NCI-H2227 treated with DMSO at 0.1 percent for 48 hours (cell line): ENCODE results near the gene STXBP5L.
"Not testable (repeated sequence)": the region's sequence is repeated elsewhere in the genome, so short reads cannot be mapped to it uniquely, and the experiment has no call there.

Experiments
- DNase-seq: peaks from one replicate; lab custom pipeline; 2025; lab: John Stamatoyannopoulos, UW

Gene STXBP5L

DNA sequence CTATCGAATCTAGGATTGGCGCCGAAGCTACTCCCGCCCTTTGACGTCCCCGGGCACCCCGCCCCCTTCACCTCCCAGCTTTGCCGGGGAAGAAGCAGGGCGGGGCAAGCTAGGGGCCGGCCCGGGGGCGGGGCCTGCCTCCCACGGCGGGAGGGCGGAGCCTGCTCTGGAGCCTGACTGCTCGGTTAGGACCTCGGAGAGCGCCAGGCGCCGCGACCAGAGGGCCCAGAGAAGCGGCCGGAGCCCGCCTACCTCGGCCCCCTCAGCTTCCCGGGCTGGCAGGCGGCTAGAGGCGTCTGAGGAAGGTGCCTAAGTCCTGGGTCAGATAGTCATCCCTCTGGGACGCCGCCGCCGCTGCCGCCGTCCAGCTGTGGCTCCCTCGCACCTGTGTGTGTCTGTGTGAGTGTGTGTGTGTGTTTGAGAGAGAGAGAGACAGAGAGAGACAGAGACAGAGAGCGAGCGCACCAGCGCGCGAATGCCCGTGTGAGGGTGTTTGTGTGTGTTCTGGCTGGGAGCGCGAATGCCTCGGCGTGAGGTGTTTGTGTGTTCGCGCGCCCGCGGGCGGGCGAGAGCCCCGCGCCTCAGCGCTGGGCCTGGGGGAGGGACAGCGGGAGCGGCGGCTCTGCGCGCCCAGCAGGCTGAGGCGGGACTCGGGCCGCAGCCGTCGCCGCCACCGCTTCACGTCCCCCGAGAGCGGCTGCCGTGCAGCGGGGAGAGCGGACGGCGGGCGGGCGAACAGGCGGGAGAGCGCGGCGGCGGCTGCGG lies at the start of gene STXBP5L:
Gene STXBP5L, plus strand, starts transcription at position 176 of the 765 bp plus-strand sequence. CDS start 1,374 bp downstream, outside the sequence.
- DNase-seq = peak; percentile 75

DNA sequence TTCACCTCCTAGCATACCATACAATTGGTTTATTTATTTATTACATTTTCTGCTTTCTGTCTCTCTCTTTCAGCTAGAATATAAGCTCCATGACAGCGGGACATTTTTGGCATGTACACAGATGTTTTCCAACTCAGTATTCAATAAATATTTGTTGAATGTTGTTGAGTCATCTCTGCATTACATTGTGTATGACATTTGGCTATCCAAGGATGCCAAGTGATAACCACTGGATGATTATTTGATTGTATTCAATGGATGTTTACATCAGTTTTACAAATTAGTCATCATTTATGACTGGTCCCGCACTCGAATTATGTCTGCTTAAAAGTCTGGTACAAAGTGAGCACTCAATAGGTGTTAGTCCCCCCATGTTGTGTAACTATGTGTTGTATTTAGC lies 49.5 kb upstream of the STXBP5L start:
- no peak for DNase-seq

- no peak for DNase-seq
These were observed 43.5 kb upstream of the STXBP5L start for GRCh38 chr3:120864541-120864940.

GRCh38 chr3:120875507-120875906 lies 32.5 kb upstream of the STXBP5L start:
- no peak for DNase-seq

DNA sequence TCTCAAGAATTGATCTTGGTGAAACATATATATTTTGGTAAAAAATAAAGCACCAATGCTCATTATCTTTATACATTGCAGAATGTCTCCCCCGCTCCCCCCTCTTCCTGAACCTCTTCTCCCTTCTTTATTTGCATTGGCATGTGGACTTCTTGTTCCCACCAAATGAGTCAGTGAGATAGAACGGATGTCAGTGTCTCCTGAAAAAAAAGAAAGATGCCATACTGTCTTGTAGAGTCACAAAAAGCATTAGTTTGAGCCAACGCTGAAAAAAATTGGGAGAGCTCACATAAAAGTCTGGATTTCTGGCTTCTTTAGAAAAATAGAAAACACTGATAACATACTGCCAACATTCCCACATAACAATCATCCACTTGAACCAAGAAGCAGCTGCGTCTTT lies 32.0 kb upstream of the STXBP5L start:
- peak; percentile 11 for DNase-seq

DNA sequence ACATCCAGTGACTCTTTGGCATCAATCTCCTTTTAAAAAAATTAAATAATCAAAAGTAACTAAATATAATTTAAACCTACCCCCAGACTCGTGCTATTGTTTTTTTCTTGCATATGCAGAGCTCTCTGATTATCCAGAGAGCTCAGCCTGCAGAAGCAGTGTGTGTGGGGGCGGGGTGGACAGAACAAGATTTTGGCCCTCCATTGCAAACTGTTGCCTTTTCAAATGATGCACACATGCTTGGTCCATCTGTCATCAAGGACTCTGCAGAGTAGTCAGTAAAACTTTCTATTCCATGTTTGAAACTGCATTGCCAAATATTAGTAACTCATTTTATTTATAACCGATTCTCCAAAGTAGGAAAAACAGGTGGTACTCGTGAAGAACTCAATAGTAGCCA lies 28.6 kb upstream of the STXBP5L start:
- no peak for DNase-seq

DNA sequence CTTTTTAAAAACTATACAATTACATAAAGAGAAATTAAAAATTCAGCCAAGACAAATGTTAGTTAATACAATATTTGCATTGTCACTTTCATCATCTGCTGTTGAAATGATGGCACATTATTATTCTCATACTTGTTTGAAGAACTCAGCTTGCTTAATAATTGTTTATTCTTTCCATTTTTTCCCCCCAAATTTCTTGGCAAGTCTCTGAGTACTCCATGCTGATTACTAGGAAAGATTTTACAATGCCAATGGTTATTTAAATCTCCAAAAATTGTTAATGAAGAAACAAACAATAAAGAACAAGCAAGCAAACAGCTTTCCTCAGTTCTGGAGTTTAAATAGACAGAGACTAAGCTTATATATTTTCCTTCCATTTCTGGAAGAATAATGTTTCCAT lies 15.1 kb upstream of the STXBP5L start:
- no peak for DNase-seq

- DNase-seq = peak; percentile 2
These were observed 13.5 kb upstream of the STXBP5L start for GRCh38 chr3:120894316-120895057.

GRCh38 chr3:120901716-120902115 lies 6.3 kb upstream of the STXBP5L start:
- not testable (repeated sequence) for DNase-seq

DNA sequence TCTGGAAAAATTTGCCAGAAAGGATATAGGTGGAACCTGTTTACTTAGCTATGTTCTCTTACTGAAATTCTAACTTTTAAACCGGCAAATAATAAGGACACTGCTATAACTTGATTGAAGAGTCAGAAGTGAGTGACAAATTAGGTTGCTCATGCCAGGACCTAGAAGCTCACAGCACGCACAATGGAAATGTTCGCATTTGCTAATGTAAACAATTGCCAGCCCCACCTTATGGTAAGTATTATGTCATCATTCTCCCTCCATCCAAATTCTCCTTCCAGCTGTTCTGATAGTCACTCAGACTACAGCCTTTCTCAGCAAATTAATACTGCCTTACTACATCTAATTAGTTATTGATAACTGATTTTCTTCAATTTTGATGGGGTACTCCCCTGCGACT lies 4.8 kb upstream of the STXBP5L start:
- no peak for DNase-seq

GRCh38 chr3:120907659-120908029 lies 361 bp upstream of the STXBP5L start:
- peak; percentile 95 for DNase-seq

- DNase-seq = no peak
These were observed 993 bp downstream of the STXBP5L start for GRCh38 chr3:120908795-120909601.

DNA sequence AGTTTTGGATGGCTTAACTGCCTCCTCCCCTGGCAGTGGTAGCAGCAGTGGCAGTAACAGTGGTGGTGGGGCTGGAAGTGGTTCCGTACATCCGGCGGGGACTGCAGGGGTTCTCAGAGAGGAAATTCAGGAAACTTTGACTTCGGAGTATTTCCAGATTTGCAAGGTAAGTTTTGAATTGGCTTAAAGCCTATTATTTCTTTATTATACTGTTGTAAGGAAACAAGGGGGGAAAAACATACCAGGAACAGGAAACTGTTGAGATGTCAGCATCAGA lies 1.5 kb downstream of the STXBP5L start:
- no peak for DNase-seq

DNA sequence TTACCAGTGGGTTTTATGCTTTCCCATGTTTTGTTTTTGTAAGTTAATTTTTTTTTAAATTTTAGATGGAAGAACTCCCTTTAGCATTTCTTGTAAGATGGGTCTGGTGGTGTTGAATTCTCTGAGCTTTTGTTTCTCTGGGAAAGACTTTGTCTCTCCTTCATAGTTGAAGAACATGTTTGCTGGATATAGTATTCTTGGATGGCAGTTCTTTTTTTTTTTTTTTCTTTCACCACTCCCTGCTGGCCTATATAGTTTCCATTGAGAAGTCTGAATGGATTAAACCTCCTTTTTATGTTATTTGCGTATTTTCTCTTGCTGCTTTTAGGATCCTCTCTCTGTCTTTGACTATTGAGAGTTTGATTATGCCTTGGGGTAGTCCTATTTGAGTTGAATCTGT lies 18.1 kb downstream of the STXBP5L start:
- no peak for DNase-seq

GRCh38 chr3:120928991-120929390 lies 21.0 kb downstream of the STXBP5L start:
- DNase-seq = no peak

DNA sequence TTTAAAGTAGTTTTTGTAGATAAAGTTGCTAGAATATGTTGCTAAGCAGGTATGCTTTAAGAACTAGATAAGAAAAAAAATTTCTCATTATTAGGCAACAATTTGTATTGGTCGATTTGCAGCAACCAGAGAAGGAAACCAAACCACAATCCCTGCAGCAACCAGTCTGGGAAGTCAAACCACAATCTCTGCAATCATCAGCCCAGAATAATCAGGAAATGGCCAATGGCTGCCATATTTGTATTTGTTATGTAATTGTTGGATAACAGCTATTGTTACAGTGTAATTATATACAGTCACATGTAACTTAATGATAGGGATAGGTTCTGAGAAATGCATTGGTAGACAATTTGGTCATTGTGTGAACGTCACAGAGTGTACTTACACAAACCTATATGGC lies 23.6 kb downstream of the STXBP5L start:
- no peak for DNase-seq

- no peak for DNase-seq
These were observed 48.1 kb downstream of the STXBP5L start for GRCh38 chr3:120956143-120956542.

DNA sequence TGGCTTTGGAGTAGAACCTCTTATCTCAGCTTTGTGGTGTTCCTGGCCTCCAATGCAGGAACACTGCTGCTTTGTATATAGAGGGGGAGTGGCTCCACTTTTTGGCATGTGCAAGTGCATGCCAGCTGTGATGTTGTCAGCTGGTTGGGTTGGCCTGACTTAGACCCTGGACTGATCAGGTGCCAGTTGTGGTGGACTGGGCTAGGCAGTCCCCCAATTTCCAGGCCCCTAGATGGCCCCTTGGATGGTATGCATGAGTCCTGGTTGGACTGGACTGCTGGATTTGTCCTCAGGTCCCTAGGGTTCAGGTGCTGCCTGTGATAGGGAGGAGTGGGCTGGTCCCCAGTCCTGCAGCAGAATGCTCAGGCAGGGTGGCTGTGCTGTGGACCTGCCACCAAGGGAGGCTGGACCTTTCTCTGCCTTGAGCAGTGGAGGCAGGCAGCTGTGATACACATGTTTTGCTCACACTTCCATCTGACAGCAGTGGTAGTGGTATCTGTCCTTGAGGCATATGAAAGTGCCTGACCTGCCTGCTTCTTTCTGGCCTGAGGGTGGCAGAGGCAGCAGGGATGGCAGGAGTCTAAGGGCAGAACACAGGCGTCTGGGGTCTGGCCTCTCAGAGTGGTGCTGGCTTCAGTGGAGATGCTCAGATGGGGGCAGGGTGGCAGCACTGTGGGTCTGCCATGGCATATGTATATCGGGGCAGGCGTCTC lies 74.8 kb downstream of the STXBP5L start:
- no peak for DNase-seq

DNA sequence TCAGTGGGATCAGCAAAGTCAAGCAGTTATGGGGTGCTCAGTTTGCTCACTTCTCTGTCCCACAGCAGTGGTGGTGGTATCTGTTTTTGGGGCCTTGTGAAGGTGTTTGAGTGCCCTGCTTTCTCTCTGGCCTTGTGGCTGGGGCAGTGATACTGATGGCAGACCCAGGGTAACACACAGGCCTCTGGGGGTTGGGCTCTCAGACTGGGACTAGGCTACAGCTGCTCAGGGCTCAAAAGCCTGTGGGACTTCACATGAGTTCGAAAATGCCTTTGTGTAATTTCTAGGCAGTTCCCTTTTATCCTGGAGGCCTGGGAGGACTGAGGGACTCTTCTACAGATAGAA lies 75.3 kb downstream of the STXBP5L start:
- no peak for DNase-seq

DNA sequence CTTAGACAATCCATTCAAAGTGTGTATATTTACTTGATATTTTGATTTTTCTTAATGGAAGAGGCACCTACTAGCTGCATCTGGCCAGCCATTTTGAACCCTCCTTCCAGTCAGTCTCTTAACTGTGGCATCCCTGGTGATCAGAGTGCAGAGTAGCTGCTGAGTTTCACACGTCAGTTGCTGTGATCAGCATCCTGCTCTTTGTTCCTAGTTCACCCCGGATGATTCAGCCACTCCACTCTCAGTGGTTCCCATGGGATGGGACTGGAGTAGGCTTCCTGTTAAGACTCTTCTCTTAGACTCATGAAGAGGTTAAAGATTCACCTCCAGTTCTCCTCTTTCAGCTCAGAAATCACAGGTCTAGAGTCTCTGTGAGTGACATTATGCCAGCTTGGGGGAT lies 75.8 kb downstream of the STXBP5L start:
- DNase-seq = no peak

DNA sequence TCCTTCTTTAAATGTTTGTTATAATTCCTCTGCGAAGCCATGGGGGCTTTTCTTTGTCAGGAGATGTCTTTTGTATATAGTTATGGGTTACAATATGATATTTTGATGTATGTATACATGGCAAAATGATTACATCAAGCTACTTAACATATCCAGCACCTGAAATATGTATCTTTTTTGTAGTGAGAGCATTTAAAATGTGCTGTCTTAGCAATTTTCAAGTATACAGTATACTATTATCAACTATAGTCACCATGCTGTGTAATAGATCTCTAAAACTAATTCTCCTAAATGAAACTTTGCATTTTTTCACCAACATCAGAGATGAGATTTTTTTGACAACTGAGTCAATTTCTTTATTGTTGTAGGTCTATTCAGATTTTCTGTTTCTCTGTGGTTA lies 77.2 kb downstream of the STXBP5L start:
- no peak for DNase-seq

GRCh38 chr3:120988994-120989393 lies 81.0 kb downstream of the STXBP5L start:
- DNase-seq = no peak
